ENCODE data around the gene CAPSL.

CAPSL gene

DNA sequence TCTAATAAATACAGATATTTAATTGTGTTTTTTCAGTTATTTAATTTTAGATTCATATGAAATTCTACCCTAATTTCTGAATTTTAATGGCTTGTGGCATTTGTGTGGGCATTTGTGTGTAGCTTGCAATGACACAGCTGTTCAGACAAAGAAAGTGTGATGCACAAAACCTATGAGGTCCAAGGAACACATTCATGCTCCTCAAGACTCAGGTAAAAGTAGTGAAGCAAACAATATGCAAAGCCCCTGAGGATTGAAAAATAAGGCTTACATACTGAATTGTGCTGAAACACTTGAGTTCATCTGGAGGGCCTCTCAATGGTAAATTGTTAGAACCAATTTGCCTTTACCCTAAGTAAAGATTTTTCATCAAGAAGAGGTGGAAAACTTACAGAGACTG is 53.6 kb downstream of the CAPSL start:
- no peak for TF ChIP-seq CTCF (IDR thresholded peaks at IDR 0.05; ENCODE audit: low read length)
- no peak for TF ChIP-seq EZH2 (IDR thresholded peaks at IDR 0.05; ENCODE audit: borderline replicate concordance, low read length)
- H3K27ac ChIP-seq (ENCODE audit: low read depth, low read length, poor library complexity, severe bottlenecking): peak overlapping the region; percentile 98
- H3K4me1 ChIP-seq (ENCODE audit: insufficient read depth, low read length, severe bottlenecking): peaks cover 91% of the 10 kb centered on the region

DNA sequence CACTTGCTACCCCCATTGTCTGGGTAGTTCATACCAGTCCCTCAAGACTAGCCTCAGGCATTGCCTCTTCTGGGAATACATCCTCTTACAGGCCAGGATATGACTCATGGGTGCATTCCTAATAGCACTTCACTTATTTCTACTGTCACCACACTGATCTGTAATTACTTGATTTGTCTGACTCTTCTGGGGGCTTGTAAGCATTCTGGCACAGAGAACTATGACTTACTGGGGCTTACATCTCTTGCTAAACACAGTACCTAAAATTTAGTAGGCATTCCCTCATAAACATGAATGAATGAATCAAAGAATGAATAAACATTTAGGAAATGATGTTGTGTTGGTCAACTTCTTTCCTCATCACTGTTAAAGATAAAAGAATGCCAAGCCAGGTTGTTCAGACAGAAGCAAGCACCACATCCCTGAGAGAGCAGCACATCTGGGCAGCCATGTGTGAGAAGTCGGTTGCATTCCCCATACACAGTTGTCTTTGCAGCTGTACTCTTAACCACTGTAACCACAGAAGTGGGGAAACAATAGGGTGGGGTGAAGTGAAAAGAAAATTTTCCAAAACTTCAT is 54.1 kb downstream of the CAPSL start:
- Histone ChIP-seq H4K20me1 (ENCODE audit: insufficient read depth, low read length) (no peaks in the 10 kb centered on the region), H3K27ac (ENCODE audit: low read depth, low read length, poor library complexity, severe bottlenecking) (peak overlapping the region; percentile 98), H3K27me3 (ENCODE audit: insufficient read depth, low read length) (no peaks in the 10 kb centered on the region), H3K4me3 (ENCODE audit: low read depth, low read length, poor library complexity, severe bottlenecking) (peak overlapping the region; percentile 8), H3K36me3 (ENCODE audit: insufficient read depth, low read length) (peaks cover 9% of the 10 kb centered on the region), H3K4me2 (ENCODE audit: low read length) (peak overlapping the region; percentile 49), H3K9ac (ENCODE audit: low read length) (peak overlapping the region; percentile 68), H3K79me2 (ENCODE audit: insufficient read depth, low read length) (no peaks in the 10 kb centered on the region), H3K9me2 (ENCODE audit: low read depth, low read length) (no peaks in the 10 kb centered on the region), H3K9me3 (ENCODE audit: low read length) (no peaks in the 10 kb centered on the region), H2AFZ (ENCODE audit: low read length) (no peak overlapping the region), H3F3A (ENCODE audit: insufficient read depth, low read length) (no peaks in the 10 kb centered on the region; the same call in 1 of the 2 replicates), H3K4me1 (ENCODE audit: insufficient read depth, low read length, severe bottlenecking) (peaks cover 91% of the 10 kb centered on the region)
- TF ChIP-seq CTCF (IDR thresholded peaks at IDR 0.05; ENCODE audit: low read length) (no peak), EZH2 (IDR thresholded peaks at IDR 0.05; ENCODE audit: borderline replicate concordance, low read length) (no peak)

More for the DNA sequence above, 53.6 kb downstream of the CAPSL start:
- Histone ChIP-seq H3F3A (ENCODE audit: insufficient read depth, low read length) (peaks cover 2% of the 10 kb centered on the region; the same call in 1 of the 2 replicates), H3K79me2 (ENCODE audit: insufficient read depth, low read length) (no peaks in the 10 kb centered on the region), H3K9me2 (ENCODE audit: low read depth, low read length) (no peaks in the 10 kb centered on the region), H2AFZ (ENCODE audit: low read length) (no peak overlapping the region), H4K20me1 (ENCODE audit: insufficient read depth, low read length) (no peaks in the 10 kb centered on the region), H3K27me3 (ENCODE audit: insufficient read depth, low read length) (no peaks in the 10 kb centered on the region), H3K9me3 (ENCODE audit: low read length) (no peaks in the 10 kb centered on the region), H3K36me3 (ENCODE audit: insufficient read depth, low read length) (peaks cover 5% of the 10 kb centered on the region), H3K4me2 (ENCODE audit: low read length) (peak overlapping the region; percentile 24), H3K4me3 (ENCODE audit: low read depth, low read length, poor library complexity, severe bottlenecking) (no peak overlapping the region), H3K9ac (ENCODE audit: low read length) (peak overlapping the region; percentile 62)

DNA sequence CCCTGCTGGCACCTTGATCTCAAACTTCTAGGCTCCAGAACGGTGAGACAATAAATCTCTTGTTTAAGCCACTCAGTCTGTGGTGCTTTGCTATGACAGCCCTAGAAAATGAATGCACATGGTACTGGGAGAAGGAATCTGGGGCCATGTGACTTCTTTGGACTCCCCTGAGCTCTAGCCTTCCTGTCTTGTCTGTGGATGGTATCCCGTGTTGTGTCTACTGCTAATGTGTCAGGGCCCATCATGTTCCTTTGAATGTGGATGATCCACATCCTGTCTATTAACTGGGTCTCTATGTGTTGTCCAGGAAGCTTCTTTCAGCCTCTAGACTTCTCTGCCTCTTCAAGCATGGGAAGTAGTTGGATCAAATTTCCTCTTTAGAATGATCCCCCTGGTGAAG is 56.7 kb downstream of the CAPSL start:
- H3K4me3 ChIP-seq (ENCODE audit: low read depth, low read length, poor library complexity, severe bottlenecking): no peak overlapping the region
- peaks cover 29% of the 10 kb centered on the region for H3K36me3 ChIP-seq (ENCODE audit: insufficient read depth, low read length)
- H3K79me2 ChIP-seq (ENCODE audit: insufficient read depth, low read length): no peaks in the 10 kb centered on the region
- peak overlapping the region; percentile 98 for H3K27ac ChIP-seq (ENCODE audit: low read depth, low read length, poor library complexity, severe bottlenecking)
- H3K9ac ChIP-seq (ENCODE audit: low read length): peak overlapping the region; percentile 25; the same call in 1 of the 2 replicates
- H3K4me1 ChIP-seq (ENCODE audit: insufficient read depth, low read length, severe bottlenecking): peaks cover 98% of the 10 kb centered on the region
- no peaks in the 10 kb centered on the region; the same call in 1 of the 2 replicates for H3F3A ChIP-seq (ENCODE audit: insufficient read depth, low read length)
- no peaks in the 10 kb centered on the region for H3K27me3 ChIP-seq (ENCODE audit: insufficient read depth, low read length)
- H3K9me2 ChIP-seq (ENCODE audit: low read depth, low read length): no peaks in the 10 kb centered on the region
- H3K4me2 ChIP-seq (ENCODE audit: low read length): no peak overlapping the region
- H2AFZ ChIP-seq (ENCODE audit: low read length): no peak overlapping the region
- no peaks in the 10 kb centered on the region for H3K9me3 ChIP-seq (ENCODE audit: low read length)
- H4K20me1 ChIP-seq (ENCODE audit: insufficient read depth, low read length): no peaks in the 10 kb centered on the region
- TF ChIP-seq EZH2 (IDR thresholded peaks at IDR 0.05; ENCODE audit: borderline replicate concordance, low read length): no peak
- TF ChIP-seq CTCF (IDR thresholded peaks at IDR 0.05; ENCODE audit: low read length): no peak
